ENCODE data around the gene RHBDD3.

RHBDD3 gene

DNA sequence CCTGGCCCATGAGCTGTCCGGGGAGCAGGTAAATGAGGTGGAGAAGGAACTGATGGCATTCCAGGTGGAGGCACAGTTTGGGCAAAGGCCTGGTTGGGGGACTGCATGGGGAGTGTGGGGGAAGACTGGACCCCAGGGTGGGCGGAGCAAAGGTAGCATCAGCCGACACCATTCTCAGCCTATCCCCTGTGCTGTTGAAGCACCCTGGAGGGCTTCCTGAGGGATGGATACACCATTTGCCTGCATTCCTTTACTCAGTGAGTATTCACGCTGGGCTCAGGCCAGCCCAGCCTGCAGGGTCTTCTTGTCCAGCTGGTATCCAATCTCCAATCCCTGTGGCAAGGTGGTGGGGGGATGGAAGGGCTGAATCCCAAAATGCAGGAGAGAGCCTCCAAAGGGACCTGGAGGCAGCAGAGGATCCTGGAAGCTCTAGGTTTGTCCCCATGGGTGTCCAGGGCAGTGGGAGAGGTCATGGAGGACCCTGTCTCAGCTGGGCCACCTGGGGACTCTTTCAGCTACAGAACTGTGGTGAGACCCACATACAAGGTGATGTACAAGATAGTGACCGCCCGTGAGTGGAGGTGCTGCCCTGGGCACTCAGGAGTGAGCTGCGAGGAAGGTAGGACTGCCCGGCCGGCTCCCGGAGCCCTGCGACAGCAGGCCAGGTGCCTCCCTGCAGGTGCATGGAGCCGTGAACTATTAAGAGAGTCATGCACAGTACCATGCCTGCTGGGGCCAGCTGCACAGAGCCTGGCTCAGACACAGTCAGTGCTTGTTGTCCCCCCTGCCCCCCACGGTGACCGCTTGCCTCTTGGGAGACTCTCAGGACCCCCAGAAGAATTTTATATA lies 52.5 kb downstream of the RHBDD3 start:
- TF ChIP-seq CTCF (IDR thresholded peaks at IDR 0.05; ENCODE audit: low read depth, low read length): no peak
- H3K4me3 ChIP-seq (replicated peaks in 1 of 2; ENCODE audit: low read depth in 2 of 2, low read length in 2 of 2): no peak overlapping the region
- DNase-seq (ENCODE audit: low read depth in 2 of 2): no peak

DNA sequence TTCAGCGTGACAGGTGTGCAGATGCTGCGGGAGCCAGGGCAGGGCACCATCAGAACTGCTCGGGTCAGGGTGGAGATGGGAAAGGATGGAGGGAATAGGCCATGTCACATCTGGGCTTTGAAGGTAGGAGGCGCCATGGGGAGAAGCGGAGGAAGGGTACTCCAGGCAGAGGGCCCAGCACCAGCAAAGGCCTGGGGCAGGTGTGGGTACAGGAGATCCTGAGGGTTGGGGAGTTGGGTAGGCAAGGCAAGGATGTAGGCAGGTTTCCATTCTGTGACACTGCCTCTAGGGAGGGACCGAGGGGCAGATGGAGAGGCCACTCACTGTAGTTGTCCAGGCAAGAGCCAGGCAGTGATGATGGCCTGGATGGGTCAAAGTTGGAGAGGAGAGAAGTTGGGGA lies 53.5 kb downstream of the RHBDD3 start:
- TF ChIP-seq CTCF (IDR thresholded peaks at IDR 0.05; ENCODE audit: low read depth, low read length): no peak
- DNase-seq (ENCODE audit: low read depth in 2 of 2): no peak

GRCh38 chr22:29213493-29213892 lies 54.3 kb downstream of the RHBDD3 start:
- no peak for DNase-seq (ENCODE audit: low read depth in 2 of 2)
- no peak overlapping the region for H3K4me3 ChIP-seq (replicated peaks in 1 of 2; ENCODE audit: low read depth in 2 of 2, low read length in 2 of 2)
- TF ChIP-seq CTCF (IDR thresholded peaks at IDR 0.05; ENCODE audit: low read depth, low read length): no peak

More for the DNA sequence above, 53.5 kb downstream of the RHBDD3 start:
- H3K4me3 ChIP-seq (replicated peaks in 1 of 2; ENCODE audit: low read depth in 2 of 2, low read length in 2 of 2): no peak overlapping the region

DNA sequence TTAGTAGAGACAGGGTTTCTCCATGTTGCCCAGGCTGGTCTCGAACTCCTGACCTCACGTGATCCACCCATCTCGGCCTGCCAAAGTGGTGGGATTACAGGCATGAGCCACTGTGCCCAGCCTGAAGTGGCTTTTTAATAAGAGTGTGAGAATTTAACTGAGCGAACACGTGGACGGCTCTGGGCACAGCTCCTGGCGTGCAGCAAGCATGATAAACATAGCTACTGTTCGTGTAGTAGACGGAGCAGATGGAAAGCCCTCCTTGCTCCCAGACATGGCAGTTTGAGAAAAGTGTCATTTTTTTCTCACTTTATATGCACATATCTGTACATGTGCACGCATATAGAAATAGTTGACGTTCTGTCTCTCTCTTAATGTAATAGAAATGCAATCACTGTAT lies 55.0 kb downstream of the RHBDD3 start:
- H3K4me3 ChIP-seq (replicated peaks in 1 of 2; ENCODE audit: low read depth in 2 of 2, low read length in 2 of 2): no peak overlapping the region
- no peak for TF ChIP-seq CTCF (IDR thresholded peaks at IDR 0.05; ENCODE audit: low read depth, low read length)
- no peak for DNase-seq (ENCODE audit: low read depth in 2 of 2)

- TF ChIP-seq CTCF (IDR thresholded peaks at IDR 0.05; ENCODE audit: low read depth, low read length): no peak
- no peak overlapping the region for H3K4me3 ChIP-seq (replicated peaks in 1 of 2; ENCODE audit: low read depth in 2 of 2, low read length in 2 of 2)
- no peak for DNase-seq (ENCODE audit: low read depth in 2 of 2)
Measured at GRCh38 chr22:29211466-29211865, 56.3 kb downstream of the RHBDD3 start.

DNA sequence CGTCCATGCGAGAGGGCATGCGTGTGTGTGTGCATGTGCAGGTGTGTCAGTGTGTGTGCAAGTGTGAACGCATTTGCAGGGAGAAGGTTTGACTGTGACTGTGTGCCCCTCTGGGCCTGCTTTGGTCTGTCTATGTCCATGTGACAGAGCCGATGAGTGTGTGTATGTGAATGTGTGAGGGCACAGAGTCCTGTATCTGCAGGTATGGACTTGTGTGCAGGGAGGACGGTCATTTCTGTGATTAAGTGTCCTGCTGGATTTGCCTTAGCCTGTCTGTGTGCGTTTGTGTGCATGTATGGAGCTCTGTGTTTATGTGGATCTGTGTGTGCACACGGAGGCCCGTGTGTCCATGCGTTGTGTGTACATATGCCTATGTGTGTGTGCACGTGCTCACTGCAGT lies 56.7 kb downstream of the RHBDD3 start:
- no peak overlapping the region for H3K4me3 ChIP-seq (replicated peaks in 1 of 2; ENCODE audit: low read depth in 2 of 2, low read length in 2 of 2)
- TF ChIP-seq CTCF (IDR thresholded peaks at IDR 0.05; ENCODE audit: low read depth, low read length): no peak
- no peak for DNase-seq (ENCODE audit: low read depth in 2 of 2)
